GM18519 (cell line): ENCODE measurements around the gene RAD51AP2.
"Not testable (repeated sequence)": the region's sequence is repeated elsewhere in the genome, so short reads cannot be mapped to it uniquely, and the experiment has no call there.

Experiments
- ATAC-seq: cut with Tn5 transposase; IDR thresholded peaks from one replicate; pipeline ENCODE4 v1.9.1; 2021; ENCODE audit warnings: mild to moderate bottlenecking, moderate library complexity; ENCODE audit not compliant: unreplicated experiment, low FRiP score

Gene RAD51AP2

GRCh38 chr2:17538022-17538843 lies 20.0 kb upstream of the RAD51AP2 start:
- ATAC-seq, result peak; percentile 25

GRCh38 chr2:17536416-17536815 lies 18.2 kb upstream of the RAD51AP2 start:
- ATAC-seq, result no peak

DNA sequence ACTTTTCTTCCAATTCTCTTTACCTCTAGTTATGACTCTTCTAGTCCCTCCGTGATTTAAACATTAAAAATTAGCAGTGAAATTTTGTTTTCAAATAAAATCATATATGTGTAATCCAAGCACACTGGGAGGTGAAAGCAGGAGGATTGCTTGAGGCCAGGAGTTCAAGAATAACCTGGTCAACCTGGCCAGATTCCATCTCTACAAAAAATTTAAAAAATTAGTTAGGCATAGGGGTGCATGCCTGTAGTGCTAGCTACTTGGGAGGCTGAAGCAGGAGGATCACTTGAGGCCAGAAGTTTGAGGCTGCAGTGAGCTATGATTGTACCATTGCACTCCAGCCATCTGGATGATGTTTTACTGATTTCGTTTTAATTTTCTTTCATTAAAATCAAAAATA lies 15.3 kb upstream of the RAD51AP2 start:
- no peak for ATAC-seq

DNA sequence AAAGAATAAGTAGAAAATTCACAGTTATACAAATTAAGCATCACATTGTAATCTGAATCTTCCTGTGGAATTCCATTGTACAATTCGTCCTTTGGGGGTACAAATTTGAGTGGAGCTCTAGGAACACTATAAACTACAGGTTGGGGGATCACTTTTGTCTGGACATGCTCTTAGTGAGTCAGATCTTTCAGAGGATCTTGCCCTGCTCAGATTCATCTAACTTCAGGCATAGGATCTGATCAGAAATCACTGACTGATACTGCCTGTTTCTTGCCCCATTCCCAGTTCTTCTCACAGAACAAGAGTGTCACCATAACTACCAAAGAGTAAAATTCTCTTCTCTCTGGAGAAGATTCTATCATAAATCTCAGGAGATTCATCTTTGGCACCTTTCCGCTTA lies 11.5 kb upstream of the RAD51AP2 start:
- no peak for ATAC-seq

- no peak for ATAC-seq
Measured at GRCh38 chr2:17522303-17522702, 4.1 kb upstream of the RAD51AP2 start.

GRCh38 chr2:17521621-17522020 lies 3.4 kb upstream of the RAD51AP2 start:
- ATAC-seq, result no peak

DNA sequence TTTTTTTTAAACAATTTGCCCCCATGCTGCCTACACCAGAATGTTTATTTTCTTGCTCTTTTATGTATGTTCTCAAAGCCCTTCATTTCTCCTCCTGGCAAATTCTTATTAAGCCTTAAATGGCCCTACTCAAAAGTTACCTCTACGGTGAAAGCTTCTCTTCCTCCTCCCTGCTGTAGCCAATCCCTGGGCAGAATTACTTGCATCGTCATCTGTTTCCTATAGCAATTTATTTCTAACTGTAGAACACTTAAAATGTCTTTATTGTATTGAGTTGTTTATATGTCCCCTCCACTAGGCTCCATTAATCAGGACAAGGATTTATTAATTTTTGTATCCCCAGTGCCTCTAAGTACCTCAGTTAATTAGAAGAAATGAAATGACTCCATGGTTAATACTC lies 2.5 kb upstream of the RAD51AP2 start:
- ATAC-seq, result peak; percentile 71

DNA sequence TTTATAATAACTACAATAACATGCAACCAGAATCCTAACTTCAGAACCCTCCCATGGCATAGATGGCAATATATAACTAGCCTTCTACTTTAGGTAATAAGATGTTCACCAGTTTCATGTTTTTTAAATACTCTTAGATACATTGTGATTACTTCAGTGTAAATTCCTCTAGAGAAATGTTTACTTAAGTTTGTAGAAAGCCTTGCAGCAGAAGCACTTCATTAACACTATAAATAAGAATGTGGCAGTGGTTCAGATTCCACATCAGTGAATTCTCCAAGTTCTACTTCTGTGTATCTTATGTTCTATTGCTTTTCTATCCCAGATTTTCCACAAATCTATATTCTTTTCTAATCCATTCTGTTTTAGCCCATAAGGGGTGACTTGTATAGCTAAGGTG lies 1.2 kb upstream of the RAD51AP2 start:
- ATAC-seq, result no peak

DNA sequence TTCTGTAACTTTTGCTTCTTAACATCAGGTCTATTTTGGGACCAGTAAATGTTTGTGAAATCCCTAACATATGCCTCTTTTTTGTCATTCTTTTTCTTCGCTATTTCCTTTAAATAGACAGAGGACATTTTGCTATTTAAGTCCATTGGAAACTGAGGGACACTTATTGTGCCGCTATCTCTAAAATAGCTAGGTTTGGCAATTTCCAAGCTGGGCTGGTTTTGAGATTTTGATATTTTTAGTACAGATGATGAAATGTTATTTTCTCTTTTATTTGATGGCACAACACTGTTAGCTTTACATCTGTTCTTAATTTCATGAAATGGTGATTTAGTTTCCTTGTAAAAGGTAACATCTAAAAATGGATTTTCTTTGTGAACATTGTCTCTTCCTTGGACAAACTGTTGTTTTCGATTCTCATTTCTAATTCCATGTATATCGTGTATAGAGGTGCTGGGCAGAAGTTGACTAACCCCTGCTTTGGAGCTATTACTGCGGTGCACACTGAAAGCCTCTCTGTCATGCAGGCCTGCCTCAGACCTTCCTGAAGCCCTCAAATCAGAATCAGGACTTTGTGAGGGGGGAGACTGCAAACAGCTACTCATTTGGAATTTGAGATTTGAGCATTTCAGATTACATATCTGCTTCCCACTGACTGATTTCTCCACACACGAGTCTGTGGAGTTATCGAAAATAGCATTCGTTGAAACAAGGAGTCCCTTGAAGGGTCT lies 594 bp downstream of the RAD51AP2 start:
- peak; percentile 35 for ATAC-seq

DNA sequence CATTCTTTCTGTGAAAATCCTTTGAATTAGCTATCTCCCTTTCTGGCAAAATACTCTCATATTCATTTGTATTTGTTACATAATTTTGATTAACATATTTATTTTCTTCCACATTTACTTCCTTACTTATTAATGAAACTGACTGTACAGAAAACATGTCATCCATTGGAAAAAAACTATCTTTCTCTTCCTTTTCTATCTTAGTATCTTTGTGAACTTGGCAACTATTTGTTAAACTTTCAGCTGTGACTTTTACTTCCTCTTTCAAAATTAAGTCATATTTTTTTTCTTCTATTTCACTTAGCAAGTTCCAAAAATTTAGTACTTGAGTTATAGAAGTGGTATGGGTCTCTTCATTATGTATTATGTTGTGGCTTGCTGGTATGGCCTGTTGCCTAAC lies 2.6 kb downstream of the RAD51AP2 start:
- ATAC-seq, result peak; percentile 35

GRCh38 chr2:17506736-17507616 lies 11.3 kb downstream of the RAD51AP2 start:
- ATAC-seq, result no peak

GRCh38 chr2:17497718-17498117 lies 20.5 kb downstream of the RAD51AP2 start:
- ATAC-seq, result no peak

DNA sequence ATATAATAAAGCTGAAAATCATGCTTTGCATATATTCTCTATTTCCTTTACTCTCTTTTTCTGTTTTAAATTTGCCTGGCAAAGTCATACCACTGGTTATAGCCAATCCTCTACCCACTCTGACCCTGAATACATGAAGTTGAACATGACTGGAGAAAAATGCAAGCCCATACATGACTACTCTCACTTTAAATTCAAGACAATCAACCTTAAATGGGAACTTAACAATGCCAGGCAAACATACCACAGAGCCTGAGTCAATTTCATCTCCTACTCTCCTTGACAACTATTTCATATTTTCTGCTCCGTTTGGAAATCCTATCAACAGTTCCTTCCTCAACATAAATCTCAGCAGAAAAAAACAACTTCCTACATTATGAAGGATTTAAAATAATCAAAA lies 22.6 kb downstream of the RAD51AP2 start:
- ATAC-seq, result no peak

DNA sequence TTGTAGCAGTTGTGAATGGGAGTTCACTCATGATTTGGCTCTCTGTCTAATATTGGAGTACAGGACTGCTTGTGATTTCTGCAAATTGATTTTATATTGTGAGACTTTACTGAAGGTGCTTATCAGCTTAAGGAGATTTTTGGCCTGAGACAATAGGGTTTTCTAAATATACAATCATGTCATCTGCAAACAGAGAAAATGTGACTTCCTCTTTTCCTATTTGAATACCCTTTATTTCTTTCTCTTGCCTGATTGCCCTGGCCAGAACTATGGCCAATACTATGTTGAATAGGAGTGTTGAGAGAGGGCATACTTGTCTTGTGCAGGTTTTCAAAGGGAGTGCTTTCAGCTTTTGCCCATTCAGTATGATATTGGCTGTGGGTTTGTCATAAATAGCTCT lies 28.1 kb downstream of the RAD51AP2 start:
- ATAC-seq, result not testable (repeated sequence)

- not testable (repeated sequence) for ATAC-seq
Measured at GRCh38 chr2:17488610-17489009, 29.6 kb downstream of the RAD51AP2 start.

GRCh38 chr2:17483496-17483895 lies 34.7 kb downstream of the RAD51AP2 start:
- no peak for ATAC-seq

DNA sequence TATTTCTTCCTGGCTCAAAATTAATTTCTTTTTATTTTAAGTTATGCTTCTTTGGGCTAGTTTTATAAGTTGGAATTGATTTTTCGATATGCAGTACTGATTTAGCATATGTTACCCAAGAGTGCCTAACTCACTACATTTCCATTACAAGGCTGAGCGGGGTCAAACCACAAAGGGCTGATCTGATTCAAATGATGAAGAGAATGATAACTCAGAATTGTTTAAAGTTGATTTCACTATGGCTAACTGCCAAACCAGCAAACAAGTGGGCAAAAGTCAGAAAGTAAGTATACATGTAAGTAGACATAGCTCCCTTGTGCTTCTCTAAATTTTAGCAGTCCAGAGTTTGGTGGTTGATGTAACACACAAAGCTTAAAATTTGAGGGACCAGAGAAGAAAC lies 35.6 kb downstream of the RAD51AP2 start:
- no peak for ATAC-seq

- ATAC-seq, result no peak
Measured at GRCh38 chr2:17479875-17480274, 38.4 kb downstream of the RAD51AP2 start.

DNA sequence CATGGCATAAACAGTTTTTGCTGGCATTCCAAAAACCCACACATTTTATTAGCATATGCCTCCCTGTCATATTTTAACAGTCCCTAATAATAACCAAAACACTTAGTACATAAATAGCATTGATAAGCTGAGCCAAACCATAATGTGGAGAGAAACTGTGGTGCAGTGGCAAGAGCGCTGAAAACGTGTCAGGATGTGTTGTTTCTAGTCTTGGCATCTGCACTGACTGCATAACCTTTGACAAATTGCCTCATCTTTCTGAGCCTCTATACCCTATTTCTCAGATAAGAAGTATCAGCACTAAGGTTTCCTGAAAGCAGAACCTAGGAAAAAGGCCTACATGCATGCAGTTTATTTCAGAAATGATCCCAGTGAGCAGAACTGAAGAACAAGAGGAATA lies 41.4 kb downstream of the RAD51AP2 start:
- ATAC-seq, result no peak

DNA sequence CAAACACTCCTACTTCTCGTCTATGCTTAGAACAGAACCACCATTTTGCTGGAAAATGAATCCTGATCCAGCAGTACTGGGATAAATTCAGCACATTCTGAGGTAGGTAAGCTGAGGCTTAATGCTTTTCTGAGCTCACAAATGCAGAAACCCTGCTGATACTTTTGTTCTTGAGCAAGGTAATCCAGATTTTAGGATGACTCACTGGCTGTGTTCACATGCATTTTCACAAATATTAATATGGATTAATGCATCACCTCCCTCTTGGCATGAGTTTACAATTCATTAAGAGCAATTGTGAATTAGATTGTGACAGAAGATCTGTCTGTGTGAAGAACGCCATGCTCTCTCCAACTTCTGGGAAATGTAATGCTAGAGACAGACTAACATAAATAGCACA lies 42.2 kb downstream of the RAD51AP2 start:
- no peak for ATAC-seq

DNA sequence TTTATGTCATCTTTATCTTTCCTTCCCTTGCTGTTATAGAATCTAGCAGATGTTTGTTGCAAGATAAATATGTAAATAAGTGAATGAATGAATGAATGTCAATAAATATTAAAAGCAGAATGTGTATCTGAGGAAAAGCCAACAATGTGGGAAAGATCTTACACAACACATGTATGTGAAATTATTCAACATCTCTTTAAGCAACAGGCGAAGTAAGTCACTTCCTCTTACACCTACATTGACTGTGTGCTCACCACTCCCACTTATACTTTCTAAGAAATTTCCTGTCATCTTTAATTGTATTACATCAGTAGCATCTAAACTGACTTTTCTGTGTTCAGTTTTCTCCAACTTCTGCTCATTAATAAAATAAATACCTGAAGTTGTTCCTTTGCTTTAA lies 43.0 kb downstream of the RAD51AP2 start:
- no peak for ATAC-seq
